Uterus (tissue), 2 donors: ENCODE data around the gene DSN1.

Experiments used
- POLR2A ChIP-seq, 2 donors: fragments of 450-650 bp; IDR thresholded peaks; one replicate each; pipeline ENCODE4 v1.6.1; 2016; ENCODE audit warnings: antibody characterized with exemption in 2 of 2, mild to moderate bottlenecking in 1 of 2, moderate library complexity in 1 of 2
- TF ChIP-seq, protein P1 (sequence below), 4 experiments: fragments of 200-600 bp in 2 of 4; fragments of 450-650 bp in 2 of 4; sonication (generic) in 2 of 4; IDR thresholded peaks; one replicate each; pipeline ENCODE4 v1.5.1; 2016 to 2019; ENCODE audit warnings: antibody characterized with exemption in 4 of 4, mild to moderate bottlenecking in 2 of 4, moderate library complexity in 1 of 4

DNA sequence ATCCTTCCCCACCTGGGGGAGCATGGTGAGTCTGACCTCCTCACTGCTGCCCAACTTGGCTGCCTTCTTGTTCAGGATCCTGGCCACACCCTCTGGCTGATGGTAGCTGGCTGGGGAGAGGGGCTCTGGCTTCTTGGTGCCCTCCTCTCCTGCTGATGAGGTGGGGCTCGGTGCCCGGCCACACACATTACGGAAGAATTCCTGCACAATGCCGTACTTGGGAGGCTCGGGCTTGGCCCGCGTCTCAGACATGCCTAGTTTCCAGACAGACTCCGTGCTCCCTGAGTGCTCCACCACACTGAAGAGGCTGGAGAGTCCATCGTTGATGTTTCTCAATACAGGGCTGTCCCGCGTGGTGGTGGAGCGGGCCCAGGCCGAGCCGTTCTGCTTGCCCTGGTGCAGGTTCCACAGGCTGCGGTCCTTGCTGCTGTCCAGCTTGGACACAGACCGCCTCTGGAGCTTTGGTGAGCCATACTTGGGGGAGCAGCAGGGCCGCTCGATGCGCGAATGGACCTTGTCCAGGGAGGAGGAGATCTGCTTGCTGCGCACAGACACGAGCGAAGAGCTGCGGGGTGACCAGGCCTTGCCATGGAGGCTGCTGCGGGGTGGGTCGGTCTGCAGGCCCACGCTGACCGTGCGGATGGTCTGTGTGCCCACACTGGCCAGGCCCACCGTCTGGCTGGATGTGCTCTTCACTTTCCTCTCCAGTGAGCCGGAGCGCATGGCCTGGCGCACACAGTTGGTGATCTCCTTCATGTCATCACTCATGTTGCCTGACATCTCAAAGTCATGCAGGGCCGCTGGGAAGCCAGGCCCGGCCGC, 19.9 kb upstream of the DSN1 start:
- TF ChIP-seq, protein P1, sequence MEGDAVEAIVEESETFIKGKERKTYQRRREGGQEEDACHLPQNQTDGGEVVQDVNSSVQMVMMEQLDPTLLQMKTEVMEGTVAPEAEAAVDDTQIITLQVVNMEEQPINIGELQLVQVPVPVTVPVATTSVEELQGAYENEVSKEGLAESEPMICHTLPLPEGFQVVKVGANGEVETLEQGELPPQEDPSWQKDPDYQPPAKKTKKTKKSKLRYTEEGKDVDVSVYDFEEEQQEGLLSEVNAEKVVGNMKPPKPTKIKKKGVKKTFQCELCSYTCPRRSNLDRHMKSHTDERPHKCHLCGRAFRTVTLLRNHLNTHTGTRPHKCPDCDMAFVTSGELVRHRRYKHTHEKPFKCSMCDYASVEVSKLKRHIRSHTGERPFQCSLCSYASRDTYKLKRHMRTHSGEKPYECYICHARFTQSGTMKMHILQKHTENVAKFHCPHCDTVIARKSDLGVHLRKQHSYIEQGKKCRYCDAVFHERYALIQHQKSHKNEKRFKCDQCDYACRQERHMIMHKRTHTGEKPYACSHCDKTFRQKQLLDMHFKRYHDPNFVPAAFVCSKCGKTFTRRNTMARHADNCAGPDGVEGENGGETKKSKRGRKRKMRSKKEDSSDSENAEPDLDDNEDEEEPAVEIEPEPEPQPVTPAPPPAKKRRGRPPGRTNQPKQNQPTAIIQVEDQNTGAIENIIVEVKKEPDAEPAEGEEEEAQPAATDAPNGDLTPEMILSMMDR (IDR thresholded peaks at IDR 0.05): no peak
- no peak for TF ChIP-seq POLR2A (IDR thresholded peaks at IDR 0.05)
